Muscle layer of colon (tissue), 2 donors: ENCODE measurements around the gene C5.
A peak's percentile ranks its signal among the peaks of the same experiment; 100 is the strongest.

Experiments used
- H3K27ac ChIP-seq: one replicate; pipeline ENCODE4 v1.7.0; 2013; ENCODE audit warnings: low read depth, mild to moderate bottlenecking, low read length, moderate library complexity
- H3K27me3 ChIP-seq, 2 donors: one replicate each; pipeline ENCODE4 v1.7.0; 2013; ENCODE audit warnings: low read length in 2 of 2, mild to moderate bottlenecking in 2 of 2; ENCODE audit not compliant: insufficient read depth in 2 of 2, control insufficient read depth in 1 of 2
- H3K36me3 ChIP-seq: one replicate; pipeline ENCODE4 v1.7.0; 2013; ENCODE audit warnings: mild to moderate bottlenecking, low read length; ENCODE audit not compliant: insufficient read depth
- H3K4me1 ChIP-seq: one replicate; pipeline ENCODE4 v1.7.0; 2013; ENCODE audit warnings: mild to moderate bottlenecking, low read length; ENCODE audit not compliant: insufficient read depth
- H3K4me3 ChIP-seq, 2 donors: one replicate each; pipeline ENCODE4 v1.7.0; 2013; ENCODE audit warnings: low read length in 2 of 2, low read depth in 1 of 2, mild to moderate bottlenecking in 1 of 2, moderate library complexity in 1 of 2
- H3K9ac ChIP-seq: one replicate; pipeline ENCODE4 v1.7.0; 2013; ENCODE audit warnings: low read length
- H3K9me3 ChIP-seq: one replicate; pipeline ENCODE4 v1.7.0; 2013; ENCODE audit warnings: mild to moderate bottlenecking, low read length
- donor health status: abdominal sarcoma.
- donor health status: Adenocarcinoma of cecum.

The C5 gene

DNA sequence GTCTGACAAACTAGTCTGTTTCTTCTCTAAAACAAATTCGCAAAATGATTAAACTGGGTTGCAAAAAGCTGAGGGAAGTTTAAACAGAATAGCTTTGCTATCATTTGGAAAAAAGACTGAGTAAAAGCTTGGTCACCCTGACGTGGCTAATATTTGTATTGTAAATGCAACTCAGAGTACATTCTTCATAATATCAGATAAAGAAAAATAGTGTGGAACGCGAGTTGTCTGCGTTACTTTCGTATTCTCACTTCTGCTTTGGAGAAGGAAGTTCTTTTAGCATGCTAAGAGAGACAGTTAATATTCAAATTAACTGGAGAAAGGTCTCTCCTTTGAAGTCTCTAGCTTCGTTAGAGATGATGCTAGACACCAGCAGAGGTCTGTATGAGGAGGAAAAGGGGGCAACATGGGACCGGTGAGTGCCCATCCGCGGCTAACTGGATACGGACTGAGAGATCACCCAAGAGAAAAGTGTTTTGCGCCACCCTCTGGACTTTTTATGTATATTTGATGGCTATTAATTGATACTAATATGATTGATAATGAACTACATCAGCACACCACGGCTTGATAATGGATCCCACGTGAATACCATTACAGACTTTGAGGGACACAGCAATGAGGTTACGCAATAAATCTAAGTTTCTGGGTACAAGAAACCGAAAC is 21.8 kb upstream of the C5 start:
- Histone ChIP-seq H3K27me3 (no peaks in the 10 kb centered on the region), H3K9me3 (no peaks in the 10 kb centered on the region), H3K4me1 (peaks cover 14% of the 10 kb centered on the region), H3K27ac (no peak overlapping the region), H3K4me3 (peak overlapping the region in 1 of 2 donors; percentile 6), H3K36me3 (no peaks in the 10 kb centered on the region), H3K9ac (no peak overlapping the region)

DNA sequence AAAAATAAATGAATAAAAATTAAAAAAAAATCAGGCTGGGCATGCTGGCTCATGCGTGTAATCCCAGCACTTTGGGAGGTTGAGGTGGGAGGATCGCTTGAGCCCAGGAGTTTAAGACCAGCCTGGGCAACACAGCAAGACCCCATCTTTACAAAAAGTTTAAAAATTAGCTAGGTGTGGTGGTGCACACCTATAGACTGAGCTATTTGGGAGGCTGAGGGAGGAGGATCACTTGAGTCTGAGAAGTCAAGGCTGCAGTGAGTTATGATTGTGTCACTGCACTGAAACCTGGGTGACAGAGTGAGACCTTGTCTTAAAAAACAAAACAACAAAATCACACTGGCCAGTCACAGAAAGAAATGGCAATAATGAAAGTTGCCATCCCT is 21.3 kb upstream of the C5 start:
- H3K27ac ChIP-seq = no peak overlapping the region
- no peak overlapping the region for H3K9ac ChIP-seq
- no peaks in the 10 kb centered on the region for H3K27me3 ChIP-seq
- H3K36me3 ChIP-seq = no peaks in the 10 kb centered on the region
- H3K4me1 ChIP-seq = peaks cover 14% of the 10 kb centered on the region
- peak overlapping the region in 1 of 2 donors; percentile 6 for H3K4me3 ChIP-seq
- no peaks in the 10 kb centered on the region for H3K9me3 ChIP-seq

DNA sequence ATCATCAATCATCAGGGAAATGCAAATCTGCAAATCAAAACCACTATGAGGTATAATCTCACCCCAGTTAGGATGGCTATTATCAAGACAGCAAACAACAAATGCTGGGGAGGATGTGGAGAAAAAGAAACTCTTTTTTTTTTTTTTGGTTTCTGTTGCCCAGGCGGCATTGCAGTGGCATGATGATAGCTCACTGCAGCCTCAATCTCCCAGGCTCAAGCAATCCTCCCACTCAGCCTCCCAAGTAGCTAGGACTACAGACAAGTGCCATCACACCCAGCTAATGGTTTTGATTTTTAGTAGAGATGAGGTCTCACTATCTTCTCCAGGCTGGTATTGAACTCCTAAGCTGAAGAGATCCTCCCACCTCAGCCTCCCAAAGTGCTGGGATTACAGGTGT is 19.3 kb upstream of the C5 start:
- Histone ChIP-seq H3K27ac (no peak overlapping the region), H3K9me3 (no peaks in the 10 kb centered on the region), H3K9ac (no peak overlapping the region), H3K4me3 (no peak overlapping the region), H3K27me3 (no peaks in the 10 kb centered on the region), H3K4me1 (peaks cover 6% of the 10 kb centered on the region), H3K36me3 (no peaks in the 10 kb centered on the region)

DNA sequence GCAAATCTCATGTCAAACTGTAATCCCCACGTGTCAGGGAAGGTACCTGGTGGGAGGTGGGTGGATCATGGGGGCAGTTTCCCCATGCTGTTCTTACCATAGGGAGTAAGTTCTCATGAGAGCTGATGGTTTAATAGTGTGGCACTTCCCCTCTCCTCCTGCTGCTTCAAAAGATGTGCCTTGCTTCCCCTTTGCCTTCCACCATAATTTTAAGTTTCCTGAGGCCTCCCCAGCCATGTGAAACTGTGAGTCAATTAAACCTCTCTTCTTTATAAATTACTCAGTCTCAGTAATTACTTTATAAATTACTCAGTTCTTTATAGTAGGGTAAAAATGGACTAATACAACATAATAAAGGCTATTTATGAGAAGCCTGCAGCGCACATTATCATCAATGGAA is 17.6 kb upstream of the C5 start:
- Histone ChIP-seq H3K36me3 (no peaks in the 10 kb centered on the region), H3K9ac (no peak overlapping the region), H3K4me1 (no peaks in the 10 kb centered on the region), H3K27me3 (no peaks in the 10 kb centered on the region), H3K4me3 (no peak overlapping the region), H3K9me3 (no peaks in the 10 kb centered on the region), H3K27ac (no peak overlapping the region)

DNA sequence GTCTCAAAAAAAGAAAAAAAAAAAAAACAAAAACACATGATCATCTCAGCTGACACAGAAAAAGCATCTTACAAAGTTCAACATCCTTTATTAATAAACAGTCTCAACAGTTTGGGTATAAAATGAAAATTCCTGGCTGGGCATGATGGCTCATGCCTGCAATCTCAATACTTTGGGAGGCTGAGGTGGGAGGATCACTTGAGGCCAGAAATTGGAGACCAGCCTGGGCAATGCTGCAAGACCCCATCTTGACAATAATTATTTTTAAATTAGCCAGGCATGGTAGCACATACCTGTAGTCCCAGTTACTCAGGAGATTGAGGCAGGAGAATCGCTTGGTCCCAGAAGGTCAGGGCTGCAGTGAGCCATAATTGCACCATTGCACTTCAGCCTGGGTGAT is 16.8 kb upstream of the C5 start:
- Histone ChIP-seq H3K9ac (no peak overlapping the region), H3K27ac (no peak overlapping the region), H3K4me1 (no peaks in the 10 kb centered on the region), H3K9me3 (no peaks in the 10 kb centered on the region), H3K36me3 (no peaks in the 10 kb centered on the region), H3K27me3 (no peaks in the 10 kb centered on the region), H3K4me3 (no peak overlapping the region)

DNA sequence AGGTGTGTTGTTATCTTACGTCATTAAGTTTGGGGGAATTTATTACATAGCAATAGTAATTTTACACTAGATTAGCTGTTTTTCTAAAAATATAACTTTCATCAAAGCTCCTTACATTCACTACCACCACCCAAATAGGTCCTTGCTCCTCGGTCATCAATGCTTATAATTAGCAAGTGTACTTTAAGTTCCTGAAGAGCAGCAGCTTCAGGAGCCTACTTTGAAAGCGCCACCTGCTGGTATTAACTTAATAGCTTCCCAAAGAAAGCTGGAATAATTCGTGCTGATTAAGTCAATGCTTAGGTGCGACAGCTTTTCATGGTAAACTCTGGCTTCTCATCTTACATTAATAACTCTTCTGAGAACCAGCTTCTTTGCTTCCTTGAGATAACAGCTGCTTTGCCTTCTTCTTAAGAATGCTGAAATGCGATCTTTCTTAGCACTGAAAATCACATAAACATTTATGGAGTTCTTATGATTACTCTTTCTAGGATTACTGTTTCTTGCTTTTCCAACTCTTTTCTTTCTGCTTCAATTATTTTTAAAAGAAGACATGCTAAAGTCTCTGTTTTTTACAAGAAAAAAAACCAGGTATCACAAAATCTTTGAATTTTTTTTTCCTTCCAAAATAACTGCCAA is 10.0 kb upstream of the C5 start:
- H3K27ac ChIP-seq = no peak overlapping the region
- H3K36me3 ChIP-seq = no peaks in the 10 kb centered on the region
- no peak overlapping the region for H3K4me3 ChIP-seq
- no peak overlapping the region for H3K9ac ChIP-seq
- H3K9me3 ChIP-seq = no peaks in the 10 kb centered on the region
- no peaks in the 10 kb centered on the region for H3K27me3 ChIP-seq
- H3K4me1 ChIP-seq = no peaks in the 10 kb centered on the region

DNA sequence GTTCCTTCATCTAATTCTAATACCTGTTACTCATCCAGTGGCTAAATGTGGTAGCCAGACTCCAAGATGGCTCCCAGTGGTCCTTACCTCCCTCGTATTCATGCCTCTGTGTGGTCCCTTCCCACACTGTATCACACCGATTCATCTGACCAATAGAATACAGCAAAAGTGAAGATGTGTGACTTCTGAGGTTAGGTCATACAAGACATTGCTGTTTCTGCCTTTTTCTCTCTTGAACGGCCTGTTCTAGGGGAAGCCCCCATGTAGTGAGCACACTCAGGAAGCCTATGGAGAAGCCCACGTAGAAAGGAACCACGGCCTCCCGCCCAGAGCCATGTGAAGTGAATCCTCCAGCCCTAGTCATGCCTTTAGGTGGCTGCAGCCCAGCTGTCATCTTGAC is 9.4 kb upstream of the C5 start:
- Histone ChIP-seq H3K27ac (no peak overlapping the region), H3K9ac (no peak overlapping the region), H3K9me3 (no peaks in the 10 kb centered on the region), H3K4me3 (no peak overlapping the region), H3K27me3 (no peaks in the 10 kb centered on the region), H3K36me3 (no peaks in the 10 kb centered on the region), H3K4me1 (no peaks in the 10 kb centered on the region)

DNA sequence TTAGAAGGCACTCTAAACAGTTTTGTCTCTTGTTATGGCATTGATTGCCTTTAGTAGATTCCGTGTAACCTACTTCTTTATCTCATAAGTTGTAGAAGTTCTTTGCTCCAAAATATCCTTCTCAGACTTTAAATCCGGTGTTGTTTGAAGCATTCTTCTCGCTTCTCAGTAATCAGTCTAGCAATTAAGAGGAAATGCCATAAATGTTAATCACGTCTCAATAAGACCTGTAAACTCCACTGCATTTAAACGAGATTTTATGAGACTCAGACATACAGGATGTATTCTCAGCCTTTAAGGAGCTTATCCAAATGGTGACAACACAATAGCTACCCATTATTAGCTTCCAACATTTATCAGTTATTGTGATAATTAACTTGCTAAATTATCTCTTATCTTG is 7.7 kb upstream of the C5 start:
- Histone ChIP-seq H3K4me3 (no peak overlapping the region), H3K27ac (no peak overlapping the region), H3K4me1 (no peaks in the 10 kb centered on the region), H3K9me3 (no peaks in the 10 kb centered on the region), H3K36me3 (no peaks in the 10 kb centered on the region), H3K27me3 (no peaks in the 10 kb centered on the region), H3K9ac (no peak overlapping the region)

DNA sequence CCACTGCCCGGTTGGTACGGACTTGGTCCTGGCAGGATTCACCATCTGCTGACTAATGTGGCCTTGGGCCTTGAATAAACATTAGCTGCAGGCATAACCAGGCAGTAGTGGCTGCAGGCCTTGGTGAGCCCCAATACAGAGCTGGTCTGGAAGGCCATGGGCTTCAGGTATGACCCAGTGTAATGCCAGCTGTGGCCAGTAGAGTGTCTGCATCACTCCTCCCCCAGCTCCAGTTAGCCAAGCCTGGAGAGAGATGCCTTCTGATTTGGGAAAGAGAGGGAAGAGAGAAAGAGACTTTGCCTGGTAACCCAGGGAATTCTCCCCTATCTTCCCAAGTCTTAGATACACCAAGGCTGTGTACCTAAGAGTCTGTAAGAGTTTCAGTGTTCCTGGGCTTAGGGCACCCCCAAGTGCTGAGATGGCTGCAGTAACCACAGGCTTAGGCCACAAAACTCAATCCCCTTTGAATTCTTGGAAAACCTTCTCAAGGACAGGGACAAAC is 5.6 kb upstream of the C5 start:
- no peaks in the 10 kb centered on the region for H3K4me1 ChIP-seq
- no peaks in the 10 kb centered on the region for H3K9me3 ChIP-seq
- H3K27ac ChIP-seq = no peak overlapping the region
- H3K36me3 ChIP-seq = no peaks in the 10 kb centered on the region
- H3K9ac ChIP-seq = no peak overlapping the region
- H3K27me3 ChIP-seq = no peaks in the 10 kb centered on the region
- no peak overlapping the region for H3K4me3 ChIP-seq

DNA sequence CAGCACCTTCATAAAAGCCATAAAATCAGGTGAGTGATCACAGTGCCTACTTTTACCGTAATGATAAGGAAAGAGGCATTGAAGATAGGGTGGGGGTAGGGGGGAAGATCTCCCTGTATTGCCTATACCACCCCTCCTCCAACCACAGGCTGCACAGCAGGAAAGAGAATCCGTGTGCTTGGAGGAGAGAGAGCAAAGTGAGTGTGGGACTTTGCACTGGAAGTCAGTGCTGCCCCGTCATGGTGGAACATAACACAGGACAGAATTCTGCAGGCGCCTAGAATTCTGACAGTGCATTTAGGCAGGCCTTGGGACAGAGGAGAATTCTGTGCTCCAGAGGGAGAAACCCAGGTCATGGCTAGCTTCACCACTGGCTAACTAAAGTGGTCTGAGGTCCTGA is 3.5 kb upstream of the C5 start:
- no peaks in the 10 kb centered on the region for H3K4me1 ChIP-seq
- no peak overlapping the region for H3K4me3 ChIP-seq
- no peak overlapping the region for H3K27ac ChIP-seq
- no peaks in the 10 kb centered on the region for H3K36me3 ChIP-seq
- no peaks in the 10 kb centered on the region for H3K27me3 ChIP-seq
- no peak overlapping the region for H3K9ac ChIP-seq
- no peaks in the 10 kb centered on the region for H3K9me3 ChIP-seq

DNA sequence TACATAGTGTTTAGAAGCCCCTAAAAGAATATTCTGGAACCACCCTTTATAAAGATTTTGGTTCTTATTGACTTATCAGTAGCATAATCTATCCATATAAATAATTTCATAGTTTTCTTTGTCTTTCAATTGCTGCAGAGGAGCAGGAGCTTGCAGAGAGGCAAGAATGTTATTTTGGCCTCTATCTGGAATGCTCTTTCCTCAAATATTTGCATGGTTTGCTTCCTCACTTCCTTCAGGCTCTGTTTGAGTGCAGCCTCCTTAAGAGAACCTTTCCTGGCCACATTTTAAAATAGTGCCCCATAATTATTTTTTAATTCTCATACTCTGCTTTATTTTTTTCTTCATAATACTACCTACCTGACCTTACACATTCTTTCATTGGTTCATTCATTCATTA is 1.5 kb downstream of the C5 start:
- H3K36me3 ChIP-seq = no peaks in the 10 kb centered on the region

DNA sequence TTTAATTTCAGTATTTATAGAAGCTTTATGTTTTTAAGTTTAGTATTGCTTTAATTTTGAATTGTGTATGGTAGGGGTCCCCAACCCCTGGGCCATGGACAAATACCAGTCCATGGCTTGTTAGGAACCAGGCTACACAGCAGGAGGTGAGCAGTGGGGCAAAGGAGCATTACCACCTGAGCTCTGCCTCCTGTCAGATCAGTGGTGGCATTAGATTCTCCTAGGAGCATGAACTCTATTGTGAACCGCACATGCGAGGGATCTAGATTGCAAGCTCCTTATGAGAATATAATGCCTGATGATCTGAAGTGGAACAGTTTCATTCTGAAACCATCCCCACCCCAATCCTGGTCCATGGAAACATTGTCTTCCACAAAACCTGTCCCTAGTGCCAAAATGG is 1.9 kb downstream of the C5 start:
- Histone ChIP-seq H3K36me3 (no peaks in the 10 kb centered on the region), H3K27me3 (no peaks in the 10 kb centered on the region), H3K4me3 (no peak overlapping the region), H3K27ac (no peak overlapping the region), H3K9me3 (no peaks in the 10 kb centered on the region), H3K9ac (no peak overlapping the region), H3K4me1 (no peaks in the 10 kb centered on the region)

More for the DNA sequence above, 1.5 kb downstream of the C5 start:
- Histone ChIP-seq H3K9me3 (no peaks in the 10 kb centered on the region), H3K9ac (no peak overlapping the region), H3K4me3 (no peak overlapping the region), H3K4me1 (no peaks in the 10 kb centered on the region), H3K27me3 (no peaks in the 10 kb centered on the region), H3K27ac (no peak overlapping the region)
